Osteocyte (in vitro differentiated cells): ENCODE data around the gene ZNF524. TPM values are rescaled to one million over a fixed set of nuclear protein-coding genes. Genes with fewer than 3 reads are reported as not detected.

Source experiments
- DNase-seq: peaks from one replicate; pipeline ENCODE4 v3.0.0; 2021; ENCODE audit warnings: mixed read lengths; ENCODE audit not compliant: unreplicated experiment; ENCODE audit errors: extremely low spot score
- H3K27ac Mint-ChIP-seq: one replicate; pipeline ENCODE4 v1.8.0; 2021; ENCODE audit warnings: mild to moderate bottlenecking, mixed read lengths; ENCODE audit not compliant: unreplicated experiment
- H3K27me3 Mint-ChIP-seq: one replicate; pipeline ENCODE4 v1.8.0; 2021; ENCODE audit warnings: mixed read lengths; ENCODE audit not compliant: unreplicated experiment
- H3K36me3 Mint-ChIP-seq: one replicate; pipeline ENCODE4 v1.8.0; 2021; ENCODE audit warnings: mixed read lengths; ENCODE audit not compliant: unreplicated experiment
- H3K4me1 Mint-ChIP-seq: one replicate; pipeline ENCODE4 v1.8.0; 2021; ENCODE audit warnings: mixed read lengths; ENCODE audit not compliant: unreplicated experiment
- H3K4me3 Mint-ChIP-seq: one replicate; pipeline ENCODE4 v1.8.0; 2021; ENCODE audit warnings: mild to moderate bottlenecking, moderate library complexity, mixed read lengths; ENCODE audit not compliant: unreplicated experiment
- H3K9me3 Mint-ChIP-seq: one replicate; pipeline ENCODE4 v1.8.0; 2021; ENCODE audit warnings: mixed read lengths; ENCODE audit not compliant: unreplicated experiment
- CTCF ChIP-seq: fragments of 200-600 bp; sonication (generic); IDR thresholded peaks from 2 replicates; pipeline ENCODE4 v1.5.0; 2021; ENCODE audit warnings: antibody characterized with exemption, mild to moderate bottlenecking, moderate library complexity
- total RNA-seq: library from RNA; stranded (reverse); gene quantifications from 2 replicates; pipeline ENCODE4 v1.2.1, GENCODE V29; 2021

Gene ZNF524
- total RNA-seq, 1 donor from 2014 or later, result 15.5 TPM

GRCh38 chr19:55588738-55589137 is 11.3 kb upstream of the ZNF524 start:
- H3K36me3 Mint-ChIP-seq, result peaks cover 8% of the 10 kb centered on the region

GRCh38 chr19:55590109-55590508 is 10.0 kb upstream of the ZNF524 start:
- Mint-ChIP-seq H3K27me3 (no peaks in the 10 kb centered on the region), H3K4me1 (peaks cover 22% of the 10 kb centered on the region), H3K4me3 (no peak overlapping the region), H3K36me3 (peaks cover 14% of the 10 kb centered on the region), H3K9me3 (no peaks in the 10 kb centered on the region), H3K27ac (no peak overlapping the region)
- no peak for TF ChIP-seq CTCF
- DNase-seq, result no peak

More at GRCh38 chr19:55588738-55589137, 11.3 kb upstream of the ZNF524 start:
- Mint-ChIP-seq H3K4me1 (peaks cover 27% of the 10 kb centered on the region), H3K27ac (no peak overlapping the region), H3K27me3 (no peaks in the 10 kb centered on the region), H3K9me3 (no peaks in the 10 kb centered on the region), H3K4me3 (no peak overlapping the region)
- no peak for DNase-seq
- no peak for TF ChIP-seq CTCF

- Mint-ChIP-seq H3K27me3 (no peaks in the 10 kb centered on the region), H3K36me3 (peaks cover 19% of the 10 kb centered on the region), H3K4me1 (peaks cover 17% of the 10 kb centered on the region), H3K9me3 (no peaks in the 10 kb centered on the region), H3K27ac (no peak overlapping the region), H3K4me3 (no peak overlapping the region)
- TF ChIP-seq CTCF, result no peak
- DNase-seq, result no peak
Observed at GRCh38 chr19:55590617-55591016, 9.5 kb upstream of the ZNF524 start.

- no peak overlapping the region for H3K4me3 Mint-ChIP-seq
- no peak for DNase-seq
- no peak for TF ChIP-seq CTCF
- H3K27ac Mint-ChIP-seq, result no peak overlapping the region
- H3K4me1 Mint-ChIP-seq, result peaks cover 9% of the 10 kb centered on the region
- H3K9me3 Mint-ChIP-seq, result no peaks in the 10 kb centered on the region
- H3K36me3 Mint-ChIP-seq, result peaks cover 27% of the 10 kb centered on the region
- H3K27me3 Mint-ChIP-seq, result no peaks in the 10 kb centered on the region
Observed at GRCh38 chr19:55591555-55591954, 8.5 kb upstream of the ZNF524 start.

- no peaks in the 10 kb centered on the region for H3K9me3 Mint-ChIP-seq
- TF ChIP-seq CTCF, result no peak
- no peak for DNase-seq
- H3K4me3 Mint-ChIP-seq, result no peak overlapping the region
- H3K27me3 Mint-ChIP-seq, result no peaks in the 10 kb centered on the region
- no peaks in the 10 kb centered on the region for H3K4me1 Mint-ChIP-seq
- H3K27ac Mint-ChIP-seq, result no peak overlapping the region
- peaks cover 32% of the 10 kb centered on the region for H3K36me3 Mint-ChIP-seq
Observed at GRCh38 chr19:55592391-55593090, 7.5 kb upstream of the ZNF524 start.
